Spleen (tissue), 7 donors: ENCODE data around the gene PIGO.

Experiments
- POLR2A ChIP-seq, 3 donors: fragments of 450-650 bp; IDR thresholded peaks; one replicate each; pipeline ENCODE4 v1.5.1; 2017; ENCODE audit warnings: antibody characterized with exemption in 3 of 3, mild to moderate bottlenecking in 1 of 3
- POLR2AphosphoS5 ChIP-seq, 3 donors: sonication (generic); formaldehyde crosslinking; IDR thresholded peaks; one replicate each; pipeline ENCODE4 v1.5.1; 2017; ENCODE audit warnings: antibody characterized with exemption in 3 of 3
- TF ChIP-seq, protein P1 (sequence below), 11 experiments: fragments of 200-600 bp in 7 of 11; fragments of 450-650 bp in 4 of 11; sonication (generic) in 4 of 11; IDR thresholded peaks in 8 of 11; conservative IDR thresholded peaks in 3 of 11; 1 replicate in 7 of 11; 2 replicates in 4 of 11; pipeline versions ENCODE4 v1.4.0 to v1.8.0; 2016 to 2021; ENCODE audit warnings: antibody characterized with exemption in 11 of 11, inconsistent platforms in 4 of 11, mild to moderate bottlenecking in 1 of 11
- donor health status: DM: no; HTN: no; CAD: no; lungs with moderate emphysema.
- donor health status: DM: no; HTN: no; CAD: no.
- donor health status: DM: no; HTN: no; CAD: no.

GRCh38 chr9:35070823-35071813, 25.3 kb downstream of the PIGO start:
- TF ChIP-seq POLR2AphosphoS5 (IDR thresholded peaks at IDR 0.05) (no peak), POLR2A (IDR thresholded peaks at IDR 0.05) (no peak)
- TF ChIP-seq, protein P1, sequence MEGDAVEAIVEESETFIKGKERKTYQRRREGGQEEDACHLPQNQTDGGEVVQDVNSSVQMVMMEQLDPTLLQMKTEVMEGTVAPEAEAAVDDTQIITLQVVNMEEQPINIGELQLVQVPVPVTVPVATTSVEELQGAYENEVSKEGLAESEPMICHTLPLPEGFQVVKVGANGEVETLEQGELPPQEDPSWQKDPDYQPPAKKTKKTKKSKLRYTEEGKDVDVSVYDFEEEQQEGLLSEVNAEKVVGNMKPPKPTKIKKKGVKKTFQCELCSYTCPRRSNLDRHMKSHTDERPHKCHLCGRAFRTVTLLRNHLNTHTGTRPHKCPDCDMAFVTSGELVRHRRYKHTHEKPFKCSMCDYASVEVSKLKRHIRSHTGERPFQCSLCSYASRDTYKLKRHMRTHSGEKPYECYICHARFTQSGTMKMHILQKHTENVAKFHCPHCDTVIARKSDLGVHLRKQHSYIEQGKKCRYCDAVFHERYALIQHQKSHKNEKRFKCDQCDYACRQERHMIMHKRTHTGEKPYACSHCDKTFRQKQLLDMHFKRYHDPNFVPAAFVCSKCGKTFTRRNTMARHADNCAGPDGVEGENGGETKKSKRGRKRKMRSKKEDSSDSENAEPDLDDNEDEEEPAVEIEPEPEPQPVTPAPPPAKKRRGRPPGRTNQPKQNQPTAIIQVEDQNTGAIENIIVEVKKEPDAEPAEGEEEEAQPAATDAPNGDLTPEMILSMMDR (IDR thresholded peaks at IDR 0.05 in 8 of 11, conservative IDR thresholded peaks at IDR 0.05 in 3 of 11) = no peak
